Measurements from ENCODE around the gene RBPJL.

DNA sequence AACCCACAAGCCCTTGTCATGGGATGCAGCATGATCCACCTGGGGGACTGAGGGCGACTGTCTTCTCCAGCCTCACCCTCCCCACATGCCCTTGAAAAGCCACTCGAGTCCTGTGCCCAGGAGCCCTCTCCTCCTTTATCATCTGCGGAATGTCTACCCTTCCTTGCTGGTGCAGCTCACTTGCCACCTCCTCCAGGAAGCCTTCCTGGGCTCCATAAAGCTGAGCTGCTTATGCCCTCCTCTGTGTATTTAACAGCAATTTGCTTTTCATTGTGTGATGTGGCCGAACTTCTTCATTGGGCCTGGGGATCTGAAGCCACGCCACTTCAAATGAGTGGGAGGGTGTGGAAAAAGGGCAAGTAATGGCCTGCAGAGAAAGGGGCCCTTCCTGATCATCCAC, 17.8 kb upstream of the RBPJL start:
- TF ChIP-seq, protein P1, sequence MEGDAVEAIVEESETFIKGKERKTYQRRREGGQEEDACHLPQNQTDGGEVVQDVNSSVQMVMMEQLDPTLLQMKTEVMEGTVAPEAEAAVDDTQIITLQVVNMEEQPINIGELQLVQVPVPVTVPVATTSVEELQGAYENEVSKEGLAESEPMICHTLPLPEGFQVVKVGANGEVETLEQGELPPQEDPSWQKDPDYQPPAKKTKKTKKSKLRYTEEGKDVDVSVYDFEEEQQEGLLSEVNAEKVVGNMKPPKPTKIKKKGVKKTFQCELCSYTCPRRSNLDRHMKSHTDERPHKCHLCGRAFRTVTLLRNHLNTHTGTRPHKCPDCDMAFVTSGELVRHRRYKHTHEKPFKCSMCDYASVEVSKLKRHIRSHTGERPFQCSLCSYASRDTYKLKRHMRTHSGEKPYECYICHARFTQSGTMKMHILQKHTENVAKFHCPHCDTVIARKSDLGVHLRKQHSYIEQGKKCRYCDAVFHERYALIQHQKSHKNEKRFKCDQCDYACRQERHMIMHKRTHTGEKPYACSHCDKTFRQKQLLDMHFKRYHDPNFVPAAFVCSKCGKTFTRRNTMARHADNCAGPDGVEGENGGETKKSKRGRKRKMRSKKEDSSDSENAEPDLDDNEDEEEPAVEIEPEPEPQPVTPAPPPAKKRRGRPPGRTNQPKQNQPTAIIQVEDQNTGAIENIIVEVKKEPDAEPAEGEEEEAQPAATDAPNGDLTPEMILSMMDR (IDR thresholded peaks at IDR 0.05; ENCODE audit: insufficient read depth, low read length, poor library complexity, severe bottlenecking): no peak
- no peak for TF ChIP-seq EZH2phosphoT487 (conservative IDR thresholded peaks at IDR 0.05; ENCODE audit: low read length)
